Measurements from ENCODE around the gene DMWD.

DNA sequence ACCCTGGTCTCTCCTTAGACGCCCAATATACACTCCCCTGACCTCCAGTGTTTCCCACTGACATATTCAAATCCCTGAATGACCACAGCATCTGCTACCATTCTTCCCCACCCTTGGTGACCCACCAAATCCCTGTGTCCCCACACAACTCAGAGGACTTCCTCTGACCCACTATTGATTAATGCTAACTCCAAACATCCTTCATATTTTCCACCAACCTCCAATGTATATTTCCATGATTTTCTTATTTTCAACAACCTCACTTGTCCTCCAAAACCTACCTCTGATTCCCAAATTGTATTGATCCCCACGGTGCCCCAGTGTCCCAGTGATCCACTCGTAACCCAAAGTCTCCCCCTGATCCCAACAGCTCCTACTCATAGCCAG is 526 bp upstream of the DMWD start:
- TF ChIP-seq, protein P1, sequence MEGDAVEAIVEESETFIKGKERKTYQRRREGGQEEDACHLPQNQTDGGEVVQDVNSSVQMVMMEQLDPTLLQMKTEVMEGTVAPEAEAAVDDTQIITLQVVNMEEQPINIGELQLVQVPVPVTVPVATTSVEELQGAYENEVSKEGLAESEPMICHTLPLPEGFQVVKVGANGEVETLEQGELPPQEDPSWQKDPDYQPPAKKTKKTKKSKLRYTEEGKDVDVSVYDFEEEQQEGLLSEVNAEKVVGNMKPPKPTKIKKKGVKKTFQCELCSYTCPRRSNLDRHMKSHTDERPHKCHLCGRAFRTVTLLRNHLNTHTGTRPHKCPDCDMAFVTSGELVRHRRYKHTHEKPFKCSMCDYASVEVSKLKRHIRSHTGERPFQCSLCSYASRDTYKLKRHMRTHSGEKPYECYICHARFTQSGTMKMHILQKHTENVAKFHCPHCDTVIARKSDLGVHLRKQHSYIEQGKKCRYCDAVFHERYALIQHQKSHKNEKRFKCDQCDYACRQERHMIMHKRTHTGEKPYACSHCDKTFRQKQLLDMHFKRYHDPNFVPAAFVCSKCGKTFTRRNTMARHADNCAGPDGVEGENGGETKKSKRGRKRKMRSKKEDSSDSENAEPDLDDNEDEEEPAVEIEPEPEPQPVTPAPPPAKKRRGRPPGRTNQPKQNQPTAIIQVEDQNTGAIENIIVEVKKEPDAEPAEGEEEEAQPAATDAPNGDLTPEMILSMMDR (conservative IDR thresholded peaks at IDR 0.05; ENCODE audit: low read depth, low read length) = no peak
- TF ChIP-seq NFE2L2 (IDR thresholded peaks at IDR 0.05; ENCODE audit: low read depth, low read length) = no peak
- TF ChIP-seq CEBPB (IDR thresholded peaks at IDR 0.05; ENCODE audit: low read depth, low read length) = no peak
- TF ChIP-seq, protein P2, sequence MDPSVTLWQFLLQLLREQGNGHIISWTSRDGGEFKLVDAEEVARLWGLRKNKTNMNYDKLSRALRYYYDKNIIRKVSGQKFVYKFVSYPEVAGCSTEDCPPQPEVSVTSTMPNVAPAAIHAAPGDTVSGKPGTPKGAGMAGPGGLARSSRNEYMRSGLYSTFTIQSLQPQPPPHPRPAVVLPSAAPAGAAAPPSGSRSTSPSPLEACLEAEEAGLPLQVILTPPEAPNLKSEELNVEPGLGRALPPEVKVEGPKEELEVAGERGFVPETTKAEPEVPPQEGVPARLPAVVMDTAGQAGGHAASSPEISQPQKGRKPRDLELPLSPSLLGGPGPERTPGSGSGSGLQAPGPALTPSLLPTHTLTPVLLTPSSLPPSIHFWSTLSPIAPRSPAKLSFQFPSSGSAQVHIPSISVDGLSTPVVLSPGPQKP (IDR thresholded peaks at IDR 0.05; ENCODE audit: borderline replicate concordance, low read depth, low read length) = no peak
- TF ChIP-seq MXI1 (IDR thresholded peaks at IDR 0.05; ENCODE audit: borderline replicate concordance, low read depth, low read length) = no peak
- TF ChIP-seq POLR2A (IDR thresholded peaks at IDR 0.05; ENCODE audit: low read depth, low read length) = no peak
